Measurements from ENCODE around the gene FMO5.
"Not testable (repeated sequence)": the region's sequence is repeated elsewhere in the genome, so short reads cannot be mapped to it uniquely, and the experiment has no call there.

FMO5 gene

GRCh38 chr1:147207192-147207591 is 17.9 kb downstream of the FMO5 start:
- DNase-seq (ENCODE audit: low read depth in 2 of 2), result no peak

DNA sequence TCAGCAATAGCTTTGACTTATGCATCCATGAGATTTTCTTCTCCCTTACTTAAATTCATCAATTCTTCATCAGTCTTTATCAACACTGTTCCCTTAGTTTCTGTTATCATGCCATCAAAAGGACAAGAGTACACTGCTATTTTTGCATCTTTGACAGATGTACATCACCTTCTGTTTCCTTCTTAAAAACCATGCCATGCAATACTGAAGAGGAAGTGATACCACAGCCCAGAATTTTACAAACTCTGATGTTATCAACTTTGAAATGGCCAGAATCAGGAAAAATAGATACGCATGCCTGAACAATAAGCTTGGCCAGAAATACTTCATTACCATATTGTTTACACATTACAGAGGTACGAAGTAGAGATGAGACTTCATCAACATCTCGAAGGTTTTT is 21.1 kb downstream of the FMO5 start:
- DNase-seq (ENCODE audit: low read depth in 2 of 2), result no peak

GRCh38 chr1:147202576-147202975 is 22.6 kb downstream of the FMO5 start:
- DNase-seq (ENCODE audit: low read depth in 2 of 2), result no peak

GRCh38 chr1:147201786-147202185 is 23.4 kb downstream of the FMO5 start:
- DNase-seq (ENCODE audit: low read depth in 2 of 2), result no peak

DNA sequence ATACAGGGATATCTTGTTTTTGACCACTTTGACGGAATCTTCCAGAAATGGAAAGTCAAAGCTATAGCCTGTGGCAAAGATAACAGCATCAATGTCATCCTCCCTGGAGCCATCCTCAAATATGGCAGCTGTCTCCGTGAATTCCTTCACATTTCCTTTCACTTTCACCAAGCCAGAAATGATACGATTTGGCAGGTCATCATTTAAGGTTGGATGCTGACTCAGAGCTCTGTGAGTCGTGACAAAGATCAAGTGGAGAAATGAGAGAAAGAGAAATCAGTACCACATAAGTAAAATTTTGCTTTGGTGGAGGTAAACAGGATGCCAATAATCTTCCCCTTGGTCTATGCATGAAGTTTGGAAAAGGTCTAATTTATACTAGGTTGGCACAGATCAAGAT is 23.9 kb downstream of the FMO5 start:
- no peak for DNase-seq (ENCODE audit: low read depth in 2 of 2)

DNA sequence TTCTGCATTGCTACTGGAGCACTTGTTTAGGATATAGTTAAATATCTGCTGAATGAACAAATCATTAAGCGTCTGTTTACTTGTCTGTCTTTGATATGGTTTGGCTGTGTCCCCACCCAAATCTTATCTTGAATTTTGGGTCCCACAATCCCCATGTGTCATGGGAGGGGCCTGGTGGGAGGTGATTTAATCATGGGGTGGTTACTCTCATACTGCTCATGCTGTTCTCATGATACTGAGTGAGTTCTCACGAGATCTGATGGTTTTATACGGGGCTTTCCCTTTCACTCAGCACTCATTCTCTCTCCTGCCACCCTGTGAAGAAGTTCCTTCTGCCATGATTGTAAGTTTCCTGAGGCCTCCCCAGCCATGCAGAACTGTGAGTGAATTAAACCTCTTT is 27.8 kb downstream of the FMO5 start:
- DNase-seq (ENCODE audit: low read depth in 2 of 2), result not testable (repeated sequence)

DNA sequence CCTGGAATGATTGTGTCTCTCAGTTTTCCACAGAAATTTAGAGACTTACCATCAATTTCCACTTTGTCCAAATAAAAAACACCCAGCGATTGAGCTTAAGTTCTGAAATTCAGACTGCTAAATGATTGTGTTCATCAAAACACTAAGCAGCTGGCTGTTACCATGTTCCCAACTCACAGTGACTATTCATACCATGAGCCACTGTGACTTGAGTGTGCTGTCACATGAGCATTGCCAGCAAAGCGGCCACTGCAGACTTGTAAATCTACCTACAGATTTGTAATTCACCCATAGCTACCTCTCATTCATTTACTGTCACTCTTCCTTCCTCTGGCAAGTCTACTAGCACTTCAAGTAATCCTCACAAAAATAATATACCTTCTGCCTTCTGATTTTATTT is 35.6 kb downstream of the FMO5 start:
- no peak for DNase-seq (ENCODE audit: low read depth in 2 of 2)

DNA sequence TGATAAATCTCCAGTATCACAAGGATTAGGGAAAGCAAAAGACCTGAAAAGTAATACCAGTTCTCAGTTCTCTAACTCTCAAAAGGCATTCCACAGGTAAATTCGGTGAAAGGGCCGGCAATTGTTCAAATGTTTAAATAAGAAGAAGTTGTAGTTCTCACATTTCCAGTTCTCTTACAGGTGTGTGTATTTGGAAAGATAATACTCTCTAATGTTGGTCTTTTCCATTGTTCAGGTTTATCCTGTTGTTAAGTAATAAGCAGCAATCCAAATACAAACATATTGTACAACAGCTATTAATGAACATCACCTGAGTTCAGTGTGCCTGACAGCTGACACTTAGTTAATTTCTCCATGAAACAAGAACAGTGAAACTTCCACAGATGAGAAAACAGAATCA is 39.7 kb downstream of the FMO5 start:
- no peak for DNase-seq (ENCODE audit: low read depth in 2 of 2)

- DNase-seq (ENCODE audit: low read depth in 2 of 2), result no peak
Measured at GRCh38 chr1:147177611-147178380, 47.3 kb downstream of the FMO5 start.

DNA sequence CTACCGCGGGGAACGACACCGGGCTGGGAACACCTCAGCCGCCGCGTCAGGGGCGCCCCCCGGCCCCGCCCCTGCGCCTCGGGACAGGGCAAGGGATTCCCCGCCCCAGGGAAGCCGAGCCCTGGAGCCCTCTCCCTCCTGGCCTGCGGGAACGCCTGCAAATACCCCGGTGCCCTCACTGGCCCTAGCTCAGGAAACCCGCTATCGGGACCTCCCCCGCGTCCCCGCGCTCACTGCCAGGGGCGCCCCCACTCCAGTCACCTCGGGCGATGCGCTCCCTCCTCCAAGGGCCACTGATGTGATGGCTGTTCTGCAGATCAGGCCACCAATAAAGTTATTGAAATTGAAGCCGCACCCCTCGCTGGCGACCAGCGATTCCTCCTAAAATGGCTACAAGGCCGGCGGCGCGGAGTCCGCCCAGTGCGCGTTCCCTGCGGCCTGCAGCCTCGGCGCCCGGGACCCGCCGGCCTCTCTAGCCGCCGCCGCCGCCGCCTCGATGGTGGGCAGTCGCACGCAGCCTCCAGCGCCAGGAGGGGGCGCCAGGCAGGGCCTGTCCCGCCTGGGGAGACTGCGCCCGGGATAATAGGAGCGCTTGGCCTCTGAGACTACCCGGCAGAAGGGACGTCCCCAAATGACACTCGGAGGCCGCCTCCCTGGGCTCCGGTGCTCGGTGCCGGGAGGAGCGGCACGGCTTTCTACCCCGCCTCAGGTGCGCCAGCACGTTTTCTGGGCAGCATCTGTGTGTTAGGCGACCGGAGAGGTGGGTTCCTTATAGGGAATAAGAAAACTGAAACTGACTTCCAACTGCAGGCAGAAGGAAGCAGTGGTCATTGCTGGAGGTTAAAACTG is 52.7 kb downstream of the FMO5 start, which contains the start of gene PRKAB2:
TSS of gene PRKAB2 (minus strand) at position 303 of the 849 bp plus-strand sequence. CDS start 326 bp downstream, outside the sequence.
- DNase-seq (ENCODE audit: low read depth in 2 of 2), result peak; percentile 74 to 79

DNA sequence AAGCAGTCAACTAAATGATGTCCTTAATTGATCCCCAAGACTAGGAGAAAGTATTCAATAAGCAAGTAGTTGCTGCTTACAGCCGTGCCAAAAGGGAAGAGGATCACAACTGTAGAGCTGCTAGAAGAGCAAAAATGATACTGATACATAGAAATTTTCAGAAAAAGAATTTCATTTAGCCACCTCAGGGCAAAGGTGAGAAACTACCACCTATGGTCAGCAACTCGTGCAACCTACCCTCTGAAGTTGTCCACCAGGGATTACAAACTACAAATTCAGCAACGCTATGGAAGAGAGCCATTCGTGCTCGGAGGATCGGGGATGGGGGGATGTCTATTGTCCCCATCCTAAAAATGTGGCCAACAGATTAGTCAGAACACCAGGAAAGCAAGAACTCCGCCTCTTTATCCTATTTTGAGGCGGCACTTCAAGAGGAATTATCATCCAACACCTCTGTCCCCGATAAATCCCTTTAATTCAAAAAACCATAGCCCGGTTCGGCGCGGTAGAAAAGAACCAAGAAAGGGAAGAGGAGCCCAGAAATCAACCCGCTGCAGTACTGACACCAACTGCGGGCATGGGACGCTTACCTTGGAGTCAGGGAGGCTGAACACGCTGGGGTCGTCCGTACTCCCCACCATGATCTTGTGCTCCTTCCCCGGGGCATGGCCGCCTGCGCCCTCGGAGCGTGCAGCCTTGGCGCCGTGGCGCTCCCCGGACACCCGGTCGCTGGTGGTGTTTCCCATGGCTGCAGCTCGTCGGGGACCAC is 53.6 kb downstream of the FMO5 start:
- no peak for DNase-seq (ENCODE audit: low read depth in 2 of 2)

DNA sequence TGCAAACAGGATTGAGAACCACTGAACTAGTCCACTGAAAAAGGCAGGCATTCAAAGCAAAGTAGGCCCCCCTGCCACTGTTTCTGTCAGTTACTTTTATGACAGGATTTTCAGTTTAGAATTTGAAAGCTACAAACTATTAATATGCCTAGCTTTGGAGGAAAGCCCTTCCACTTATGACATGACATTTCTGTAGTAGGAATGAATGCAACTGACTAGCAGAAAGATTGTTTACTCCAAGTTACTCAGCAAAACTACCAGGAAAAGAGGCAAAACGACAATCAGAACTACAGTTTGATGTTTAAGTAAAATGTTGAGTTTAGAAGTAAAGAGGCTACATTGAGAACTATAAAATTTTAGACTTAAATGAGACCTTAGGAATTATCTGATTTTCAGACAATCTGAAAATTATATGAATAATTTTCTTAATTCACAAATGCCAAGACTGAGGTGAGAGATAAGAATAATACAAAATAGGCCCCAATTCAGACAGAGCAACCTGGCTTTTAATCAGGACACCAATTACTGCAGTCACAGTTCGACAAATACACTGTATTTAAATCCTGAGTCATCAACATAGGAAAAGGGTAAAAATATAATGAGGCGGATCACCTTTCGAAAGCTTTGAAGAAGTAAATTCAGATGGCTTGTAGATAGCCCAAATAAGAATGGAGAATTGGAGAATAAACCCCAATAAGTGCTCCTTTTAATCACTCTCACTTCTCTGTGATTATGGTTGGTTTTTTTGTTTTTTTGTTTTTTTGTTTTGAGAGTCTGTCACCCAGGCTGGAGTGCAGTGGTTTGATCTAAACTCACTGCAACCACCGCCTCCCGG is 55.1 kb downstream of the FMO5 start:
- no peak for DNase-seq (ENCODE audit: low read depth in 2 of 2)

DNA sequence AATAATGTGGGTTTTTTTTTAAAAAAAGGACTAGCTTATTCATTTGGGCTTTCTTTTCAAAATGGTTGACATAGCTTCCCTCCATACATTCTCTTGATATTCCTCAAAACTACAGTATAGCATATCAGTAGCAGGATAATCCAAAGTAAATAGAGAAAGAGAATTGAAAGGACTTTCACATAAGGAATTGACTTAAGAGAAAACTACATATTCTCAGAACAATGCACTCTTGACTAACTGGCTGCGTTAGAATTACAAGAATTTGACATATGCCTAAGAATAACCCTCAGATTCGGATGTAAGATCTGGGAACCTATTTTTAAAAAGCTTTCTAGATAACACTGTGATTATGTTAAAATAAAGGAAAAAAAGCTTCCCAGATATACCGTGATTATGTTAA is 56.0 kb downstream of the FMO5 start:
- no peak for DNase-seq (ENCODE audit: low read depth in 2 of 2)

- DNase-seq (ENCODE audit: low read depth in 2 of 2), result no peak
Measured at GRCh38 chr1:147168626-147169058, 56.5 kb downstream of the FMO5 start.

DNA sequence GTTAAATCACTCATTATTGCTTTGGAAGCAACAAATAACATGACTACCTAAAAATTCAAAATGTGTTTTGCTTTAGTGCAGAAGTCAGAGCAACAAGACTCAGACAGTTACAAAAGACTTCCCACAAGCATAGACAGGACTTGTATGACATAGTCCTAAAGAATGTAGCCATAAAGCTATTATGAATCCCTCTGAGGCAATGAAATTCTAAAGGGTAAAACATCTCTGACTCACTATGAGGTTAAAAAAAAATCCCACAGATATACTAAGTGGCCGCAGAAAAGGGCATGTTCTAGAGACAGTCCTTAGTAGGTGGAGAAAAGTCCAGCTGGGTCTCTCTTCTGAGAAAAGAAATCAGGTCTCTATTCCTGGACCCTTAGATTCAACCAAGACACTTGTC is 57.8 kb downstream of the FMO5 start:
- no peak for DNase-seq (ENCODE audit: low read depth in 2 of 2)

- DNase-seq (ENCODE audit: low read depth in 2 of 2), result no peak
Measured at GRCh38 chr1:147163019-147163418, 62.1 kb downstream of the FMO5 start.

- no peak for DNase-seq (ENCODE audit: low read depth in 2 of 2)
Measured at GRCh38 chr1:147162093-147162492, 63.0 kb downstream of the FMO5 start.

DNA sequence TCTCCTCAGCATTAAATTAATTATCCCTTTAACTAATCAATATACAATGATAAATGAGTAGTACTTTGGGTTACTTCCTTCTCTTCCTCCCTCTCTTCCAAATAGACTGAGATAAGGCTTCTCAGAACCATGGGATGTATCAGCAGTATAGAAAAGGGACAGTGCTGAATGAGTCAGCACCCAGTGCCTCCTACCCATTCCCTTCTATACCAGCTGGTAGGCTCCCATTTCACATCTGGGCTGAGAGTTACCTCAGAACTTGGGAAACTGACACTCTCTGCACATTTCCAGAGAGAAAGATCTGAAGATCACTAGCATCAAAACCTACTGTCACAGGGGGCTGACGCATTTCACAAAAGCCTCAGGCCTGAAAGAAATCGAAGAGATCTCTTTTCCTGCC is 68.0 kb downstream of the FMO5 start:
- not testable (repeated sequence) for DNase-seq (ENCODE audit: low read depth in 2 of 2)

DNA sequence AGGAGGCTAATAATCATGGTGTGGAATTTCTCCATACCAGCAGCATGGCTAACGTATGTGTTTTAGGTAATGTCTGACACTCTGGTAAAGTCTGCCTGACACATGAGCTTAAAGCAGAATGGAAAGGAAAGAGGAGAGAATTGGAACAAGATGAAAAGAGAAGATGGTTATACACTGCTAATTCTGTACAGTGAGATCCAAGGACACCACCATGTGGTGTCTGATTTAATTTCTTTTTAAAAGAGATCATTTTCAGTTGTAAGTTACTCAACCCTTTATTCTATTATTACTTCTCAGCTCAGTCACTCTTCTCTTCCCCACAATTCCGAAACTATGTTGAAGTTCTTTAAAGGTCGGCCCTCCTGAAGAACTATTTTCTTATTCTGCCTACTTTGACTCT is 68.5 kb downstream of the FMO5 start:
- no peak for DNase-seq (ENCODE audit: low read depth in 2 of 2)

GRCh38 chr1:147152772-147153171 is 72.4 kb downstream of the FMO5 start:
- DNase-seq (ENCODE audit: low read depth in 2 of 2), result no peak

DNA sequence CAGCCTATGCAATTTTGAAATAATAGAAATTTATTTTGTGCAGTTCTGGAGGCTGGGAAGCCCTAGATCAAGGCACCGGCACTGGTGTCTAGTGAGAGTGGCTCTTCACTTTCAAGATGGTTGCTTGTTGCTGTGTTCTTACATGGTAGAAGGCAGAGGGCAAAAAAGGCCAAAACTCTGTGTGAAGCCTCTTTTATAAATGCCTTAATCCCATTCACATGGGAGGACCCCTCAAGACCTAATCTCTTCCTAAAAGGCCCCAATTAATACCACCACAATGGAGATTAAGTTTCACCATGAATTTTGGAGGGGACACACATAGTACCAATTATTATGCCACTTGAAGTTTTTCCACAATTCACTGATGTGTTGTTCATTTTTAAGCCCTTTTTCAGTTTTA is 73.9 kb downstream of the FMO5 start:
- DNase-seq (ENCODE audit: low read depth in 2 of 2), result no peak

Measured in activated CD8-positive, alpha-beta memory T cell treated with anti-CD3 and anti-CD28 coated beads for 4 hours (primary cell).